Stimulated activated CD4-positive, alpha-beta T cell treated with anti-CD3 and anti-CD28 coated beads, Interleukin-1b, Interleukin-23, amount 100 ng/mL, for 1 hour (primary cell): Measurements from ENCODE around the gene NAV1.

Experiments
- DNase-seq, 2 donors: peaks; one replicate each; pipeline ENCODE4 v3.0.0-alpha.2; 2020; ENCODE audit warnings: low read depth in 2 of 2

The NAV1 gene

DNA sequence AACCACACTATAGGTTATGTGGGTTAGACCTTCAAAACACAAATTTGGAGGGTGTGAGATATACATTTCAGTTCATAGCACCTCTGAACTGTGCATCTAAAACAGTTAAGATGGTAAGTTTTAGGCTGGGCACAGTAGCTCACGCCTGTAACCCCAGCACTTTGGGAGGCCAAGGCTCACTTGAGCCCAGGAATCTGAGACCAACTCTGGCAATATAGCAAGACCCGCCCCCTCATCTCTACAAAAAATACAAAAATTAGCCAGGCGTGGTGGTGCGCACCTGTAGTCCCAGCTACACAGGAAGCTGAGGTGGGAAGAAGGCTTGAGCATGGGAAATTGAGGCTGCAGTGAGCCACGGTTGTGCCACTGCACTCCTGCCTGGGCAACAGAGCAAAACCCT lies 47.9 kb downstream of the NAV1 start:
- DNase-seq = no peak

DNA sequence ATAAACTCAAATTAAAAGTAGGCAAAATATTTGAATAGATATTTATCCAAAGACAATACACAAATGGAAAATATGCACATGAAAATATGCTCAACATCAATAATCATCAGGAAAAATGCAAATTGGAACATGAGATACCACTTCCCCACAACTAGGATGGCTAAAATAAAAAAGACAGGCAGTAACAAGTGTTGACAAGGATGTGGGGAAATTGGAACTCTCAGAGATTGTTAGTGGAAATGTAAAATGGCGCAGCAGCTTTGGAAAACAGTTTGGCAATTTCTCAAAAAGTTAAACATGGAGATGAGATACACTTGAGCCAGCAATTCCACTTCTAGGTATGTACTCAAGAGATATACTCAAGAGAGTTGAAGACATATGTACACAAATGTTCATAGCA lies 48.8 kb downstream of the NAV1 start:
- DNase-seq = no peak
